Astrocyte (in vitro differentiated cells and primary cell): Measurements from ENCODE around the gene KCNK10. TPM values are rescaled to one million over a fixed set of nuclear protein-coding genes. Genes with fewer than 3 reads are reported as not detected.

Experiments
- DNase-seq: peaks from one replicate; pipeline ENCODE4 v3.0.0-alpha.2; 2010; ENCODE audit warnings: low read depth
- FAIRE-seq: peaks from 2 replicates; lab custom pipeline; 2011; peaks lifted over from hg19 to GRCh38; lab: Jason Lieb, UNC
- H2AFZ ChIP-seq: 2 replicates; pipeline ENCODE4 v1.6.0; 2012; ENCODE audit warnings: low read depth, low read length, inconsistent platforms
- H3K27ac ChIP-seq: 2 replicates; pipeline ENCODE4 v1.5.1; 2011; ENCODE audit warnings: low read depth, low read length, inconsistent platforms
- H3K27me3 ChIP-seq: 2 replicates; pipeline ENCODE4 v1.6.0; 2011; ENCODE audit warnings: low read length, inconsistent platforms; ENCODE audit not compliant: insufficient read depth
- H3K36me3 ChIP-seq: 2 replicates; pipeline ENCODE4 v1.5.1; 2011; ENCODE audit warnings: low read length, inconsistent platforms; ENCODE audit not compliant: insufficient read depth
- H3K4me1 ChIP-seq: 2 replicates; pipeline ENCODE4 v1.5.1; 2011; ENCODE audit warnings: low read length, inconsistent platforms; ENCODE audit not compliant: insufficient read depth
- H3K4me2 ChIP-seq: 2 replicates; pipeline ENCODE4 v1.6.0; 2012; ENCODE audit warnings: low read length, inconsistent platforms
- H3K4me3 ChIP-seq: 2 replicates; pipeline ENCODE4 v1.5.1; 2011; ENCODE audit warnings: low read depth, mild to moderate bottlenecking, low read length, inconsistent platforms; ENCODE audit not compliant: insufficient read depth
- H3K79me2 ChIP-seq: 2 replicates; pipeline ENCODE4 v1.6.0; 2012; ENCODE audit warnings: mild to moderate bottlenecking, low read length, inconsistent platforms; ENCODE audit not compliant: insufficient read depth
- H3K9ac ChIP-seq: 2 replicates; pipeline ENCODE4 v1.6.0; 2012; ENCODE audit warnings: mild to moderate bottlenecking, low read length, inconsistent platforms
- H3K9me3 ChIP-seq: 2 replicates; pipeline ENCODE4 v1.5.1; 2012; ENCODE audit warnings: low read depth, mild to moderate bottlenecking, low read length, inconsistent platforms; ENCODE audit not compliant: insufficient read depth
- H4K20me1 ChIP-seq: 2 replicates; pipeline ENCODE4 v1.6.0; 2012; ENCODE audit warnings: low read length, inconsistent platforms; ENCODE audit not compliant: insufficient read depth
- H3K27ac Mint-ChIP-seq: one replicate; pipeline ENCODE4 v1.8.0; 2021; ENCODE audit warnings: mild to moderate bottlenecking, mixed read lengths; ENCODE audit not compliant: unreplicated experiment
- H3K27me3 Mint-ChIP-seq: one replicate; pipeline ENCODE4 v1.8.0; 2021; ENCODE audit warnings: low read depth, mixed read lengths; ENCODE audit not compliant: unreplicated experiment
- H3K36me3 Mint-ChIP-seq: one replicate; pipeline ENCODE4 v1.8.0; 2021; ENCODE audit warnings: low read depth, mixed read lengths; ENCODE audit not compliant: unreplicated experiment
- H3K4me1 Mint-ChIP-seq: one replicate; pipeline ENCODE4 v1.8.0; 2021; ENCODE audit warnings: low read depth, mixed read lengths; ENCODE audit not compliant: unreplicated experiment
- H3K4me3 Mint-ChIP-seq: one replicate; pipeline ENCODE4 v1.8.0; 2021; ENCODE audit warnings: mild to moderate bottlenecking, moderate library complexity, mixed read lengths; ENCODE audit not compliant: unreplicated experiment
- H3K9me3 Mint-ChIP-seq: one replicate; pipeline ENCODE4 v1.8.0; 2021; ENCODE audit warnings: mild to moderate bottlenecking, mixed read lengths; ENCODE audit not compliant: unreplicated experiment
- EZH2 ChIP-seq: IDR thresholded peaks from 2 replicates; pipeline ENCODE4 v1.6.1; 2012; ENCODE audit warnings: mild to moderate bottlenecking, low read length, inconsistent platforms; ENCODE audit not compliant: insufficient read depth
- total RNA-seq: library from RNA; stranded (reverse); gene quantifications from 2 replicates; pipeline ENCODE4 v1.2.1, GENCODE V29; 2021
- TF ChIP-seq, protein P1 (sequence below): IDR thresholded peaks from 2 replicates; pipeline ENCODE4 v1.5.1; 2011; ENCODE audit warnings: low read depth, mild to moderate bottlenecking, inconsistent platforms, low read length, moderate library complexity; ENCODE audit not compliant: insufficient read depth

The KCNK10 gene
- total RNA-seq, 1 donor from 2014 or later, result 0.14 TPM

DNA sequence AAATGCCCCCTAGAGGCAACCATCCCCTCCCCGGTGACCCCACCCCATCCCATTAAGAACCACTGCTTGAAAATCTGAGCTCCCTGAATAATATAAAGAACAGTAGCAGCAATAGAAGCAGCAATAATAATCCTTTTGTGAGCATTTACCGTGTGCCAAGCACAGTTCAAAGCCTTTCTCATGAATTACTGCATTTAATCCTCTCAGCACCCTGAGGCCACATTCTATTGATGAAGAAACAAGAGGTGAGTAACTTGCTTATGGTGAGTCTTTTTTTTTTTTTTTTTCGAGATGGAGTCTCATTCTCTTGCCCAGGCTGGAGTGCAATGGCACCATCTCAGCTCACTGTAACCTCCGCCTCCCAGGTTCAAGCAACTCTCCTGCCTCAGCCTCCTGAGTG lies 65.0 kb downstream of the KCNK10 start:
- H3K4me1 Mint-ChIP-seq, result no peaks in the 10 kb centered on the region
- Histone ChIP-seq H3K4me3 (no peak overlapping the region), H3K9me3 (no peaks in the 10 kb centered on the region), H3K4me1 (no peaks in the 10 kb centered on the region), H3K4me2 (no peak overlapping the region), H3K27ac (no peak overlapping the region), H3K36me3 (no peaks in the 10 kb centered on the region), H3K79me2 (no peaks in the 10 kb centered on the region), H4K20me1 (no peaks in the 10 kb centered on the region), H2AFZ (no peak overlapping the region), H3K9ac (no peak overlapping the region), H3K27me3 (no peaks in the 10 kb centered on the region)
- peaks cover 26% of the 10 kb centered on the region for H3K27me3 Mint-ChIP-seq
- DNase-seq, result no peak
- no peaks in the 10 kb centered on the region for H3K36me3 Mint-ChIP-seq
- no peak for FAIRE-seq
- no peak overlapping the region for H3K27ac Mint-ChIP-seq
- H3K4me3 Mint-ChIP-seq, result no peak overlapping the region
- no peak for TF ChIP-seq EZH2
- TF ChIP-seq, protein P1, sequence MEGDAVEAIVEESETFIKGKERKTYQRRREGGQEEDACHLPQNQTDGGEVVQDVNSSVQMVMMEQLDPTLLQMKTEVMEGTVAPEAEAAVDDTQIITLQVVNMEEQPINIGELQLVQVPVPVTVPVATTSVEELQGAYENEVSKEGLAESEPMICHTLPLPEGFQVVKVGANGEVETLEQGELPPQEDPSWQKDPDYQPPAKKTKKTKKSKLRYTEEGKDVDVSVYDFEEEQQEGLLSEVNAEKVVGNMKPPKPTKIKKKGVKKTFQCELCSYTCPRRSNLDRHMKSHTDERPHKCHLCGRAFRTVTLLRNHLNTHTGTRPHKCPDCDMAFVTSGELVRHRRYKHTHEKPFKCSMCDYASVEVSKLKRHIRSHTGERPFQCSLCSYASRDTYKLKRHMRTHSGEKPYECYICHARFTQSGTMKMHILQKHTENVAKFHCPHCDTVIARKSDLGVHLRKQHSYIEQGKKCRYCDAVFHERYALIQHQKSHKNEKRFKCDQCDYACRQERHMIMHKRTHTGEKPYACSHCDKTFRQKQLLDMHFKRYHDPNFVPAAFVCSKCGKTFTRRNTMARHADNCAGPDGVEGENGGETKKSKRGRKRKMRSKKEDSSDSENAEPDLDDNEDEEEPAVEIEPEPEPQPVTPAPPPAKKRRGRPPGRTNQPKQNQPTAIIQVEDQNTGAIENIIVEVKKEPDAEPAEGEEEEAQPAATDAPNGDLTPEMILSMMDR, result no peak
- H3K9me3 Mint-ChIP-seq, result peaks cover 2% of the 10 kb centered on the region

DNA sequence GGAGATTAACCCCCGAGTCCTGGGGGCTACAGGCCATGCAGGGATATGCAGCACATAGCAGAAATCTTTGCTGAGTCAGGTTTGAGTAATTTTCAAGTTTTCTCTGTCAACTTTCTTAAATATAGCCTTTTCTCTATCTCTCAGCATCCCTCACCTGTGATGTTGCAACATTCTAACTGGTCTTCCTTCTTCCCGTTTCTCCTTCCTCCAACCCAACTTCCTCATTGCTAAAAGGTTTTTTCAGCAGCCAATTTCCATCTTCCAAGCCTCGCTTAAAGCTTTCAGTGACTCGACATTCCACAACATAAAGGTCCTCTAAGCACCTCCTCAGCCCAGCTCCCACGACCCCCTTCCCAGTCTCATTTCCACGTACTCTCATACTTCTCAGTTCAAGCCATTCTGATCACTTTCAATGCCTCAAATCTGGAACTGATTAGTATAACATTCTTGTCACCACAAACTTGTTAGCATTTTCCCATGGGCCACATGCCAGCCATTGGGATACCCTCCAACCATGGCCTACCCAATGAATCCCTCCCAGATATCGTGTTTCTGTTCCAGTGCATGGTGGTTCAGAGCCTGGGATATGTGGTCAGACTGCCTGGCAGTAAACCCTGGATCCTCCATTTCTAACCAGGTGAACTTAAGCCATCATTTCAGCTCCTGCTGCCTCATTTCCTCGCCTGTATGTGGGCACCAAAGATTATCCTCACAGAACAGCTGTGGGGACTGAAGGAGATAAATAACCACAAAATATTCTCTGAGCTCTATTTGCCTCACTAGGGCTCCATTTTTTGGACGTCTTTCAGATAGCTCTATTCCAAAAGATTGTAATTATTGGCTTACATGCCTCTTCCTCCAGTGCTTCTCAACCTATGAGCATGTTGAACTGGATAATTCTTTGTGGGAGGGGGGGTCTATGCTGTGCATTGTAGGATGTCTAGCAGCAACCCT lies 65.8 kb downstream of the KCNK10 start:
- no peak overlapping the region for H3K27ac Mint-ChIP-seq
- peaks cover 25% of the 10 kb centered on the region for H3K27me3 Mint-ChIP-seq
- H2AFZ ChIP-seq, result no peak overlapping the region
- H3K9me3 ChIP-seq, result no peaks in the 10 kb centered on the region
- no peak overlapping the region for H3K27ac ChIP-seq
- H3K79me2 ChIP-seq, result no peaks in the 10 kb centered on the region
- H3K4me3 Mint-ChIP-seq, result no peak overlapping the region
- H3K4me1 ChIP-seq, result no peaks in the 10 kb centered on the region
- no peaks in the 10 kb centered on the region for H4K20me1 ChIP-seq
- no peaks in the 10 kb centered on the region for H3K36me3 Mint-ChIP-seq
- no peaks in the 10 kb centered on the region for H3K4me1 Mint-ChIP-seq
- FAIRE-seq (no peak), DNase-seq (no peak)
- H3K9ac ChIP-seq, result no peak overlapping the region
- peaks cover 2% of the 10 kb centered on the region for H3K9me3 Mint-ChIP-seq
- no peak overlapping the region for H3K4me2 ChIP-seq
- TF ChIP-seq, protein P1, result no peak
- no peak for TF ChIP-seq EZH2
- no peaks in the 10 kb centered on the region for H3K36me3 ChIP-seq
- H3K4me3 ChIP-seq, result no peak overlapping the region
- H3K27me3 ChIP-seq, result no peaks in the 10 kb centered on the region

DNA sequence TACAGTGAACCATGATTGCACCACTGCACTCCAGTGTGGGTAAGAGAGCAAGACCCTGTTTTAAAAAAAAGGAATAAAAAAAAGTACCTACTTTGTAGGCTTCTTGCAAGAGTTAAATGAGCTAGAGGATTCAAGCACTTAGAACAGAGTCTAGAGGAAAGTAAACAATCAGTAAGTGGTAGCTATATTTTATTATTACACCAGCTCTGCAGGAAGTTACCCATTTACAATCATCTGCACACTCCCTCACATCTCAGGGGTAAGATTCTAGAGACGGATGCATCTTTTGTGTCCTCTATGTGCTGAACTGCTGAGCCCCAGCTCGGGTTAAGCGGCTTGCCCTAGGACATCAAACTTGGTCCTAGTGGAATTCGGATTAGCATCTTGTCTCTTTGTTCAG lies 67.3 kb downstream of the KCNK10 start:
- Mint-ChIP-seq H3K36me3 (no peaks in the 10 kb centered on the region), H3K27me3 (peaks cover 22% of the 10 kb centered on the region), H3K4me3 (no peak overlapping the region), H3K27ac (no peak overlapping the region), H3K9me3 (peaks cover 2% of the 10 kb centered on the region), H3K4me1 (no peaks in the 10 kb centered on the region)
- Histone ChIP-seq H3K9me3 (no peaks in the 10 kb centered on the region), H3K27me3 (no peaks in the 10 kb centered on the region), H3K9ac (no peak overlapping the region), H2AFZ (no peak overlapping the region), H3K27ac (no peak overlapping the region), H3K36me3 (no peaks in the 10 kb centered on the region), H3K4me3 (no peak overlapping the region), H3K4me1 (no peaks in the 10 kb centered on the region), H4K20me1 (no peaks in the 10 kb centered on the region), H3K4me2 (no peak overlapping the region), H3K79me2 (no peaks in the 10 kb centered on the region)
- TF ChIP-seq, protein P1, result no peak
- no peak for TF ChIP-seq EZH2
- DNase-seq, result no peak
- no peak for FAIRE-seq
